Activated B cell treated with CpG ODN at 0.5 μM for 24 hours (primary cell): ENCODE measurements around the gene PTTG1. TPM values are rescaled to one million over a fixed set of nuclear protein-coding genes. Genes with fewer than 3 reads are reported as not detected.
"Not testable (repeated sequence)": the region's sequence is repeated elsewhere in the genome, so short reads cannot be mapped to it uniquely, and the experiment has no call there.

Experiments used
- ATAC-seq: fragments of 200-7000 bp; cut with Tn5 transposase; one replicate; pipeline ENCODE4 v1.10.0; 2021; ENCODE audit warnings: low read depth, mild to moderate bottlenecking, moderate library complexity
- CTCF ChIA-PET: fragments of 350-600 bp; sonication (Branson Sonifier 250); formaldehyde crosslinking; loops from one replicate; lab custom pipeline; 2021; ENCODE audit warnings: antibody characterized with exemption; lab: Charles Lee
- POLR2A ChIA-PET: fragments of 350-600 bp; sonication (Branson Sonifier 250); formaldehyde crosslinking; loops from one replicate; lab custom pipeline; 2021; ENCODE audit warnings: antibody characterized with exemption; lab: Charles Lee
- DNase-seq: peaks from one replicate; pipeline ENCODE4 v3.0.0; 2022
- H3K27ac Mint-ChIP-seq: one replicate; pipeline ENCODE4 v1.8.0; 2020; ENCODE audit warnings: mixed read lengths
- H3K27me3 Mint-ChIP-seq: one replicate; pipeline ENCODE4 v1.8.0; 2021; ENCODE audit warnings: mixed read lengths
- H3K36me3 Mint-ChIP-seq: one replicate; pipeline ENCODE4 v1.8.0; 2021; ENCODE audit warnings: low read depth, mixed read lengths
- H3K4me1 Mint-ChIP-seq: one replicate; pipeline ENCODE4 v1.8.0; 2021; ENCODE audit warnings: mixed read lengths
- H3K4me3 Mint-ChIP-seq: one replicate; pipeline ENCODE4 v1.8.0; 2020; ENCODE audit warnings: mild to moderate bottlenecking, mixed read lengths
- H3K9me3 Mint-ChIP-seq: one replicate; pipeline ENCODE4 v1.8.0; 2020; ENCODE audit warnings: mixed read lengths
- CTCF ChIP-seq: fragments of 200-600 bp; IDR thresholded peaks from one replicate; pipeline ENCODE4 v1.8.0; 2022; ENCODE audit warnings: antibody characterized with exemption, mild to moderate bottlenecking
- intact Hi-C: fragments of 100-400 bp; cut with micrococcal nuclease; formaldehyde crosslinking; loops from one replicate; pipeline ENCODE4 v1.15.1; 2024
- total RNA-seq: library from RNA; stranded (reverse); gene quantifications from 2 replicates; pipeline ENCODE4 v1.2.3, GENCODE V29; 2022

Gene PTTG1
- total RNA-seq, 1 donor from 2014 or later, result 16.8 TPM

- peaks cover 3% of the 10 kb centered on the region for H3K36me3 Mint-ChIP-seq
- ATAC-seq (peak; percentile 72), DNase-seq (peak; percentile 59)
- H3K27ac Mint-ChIP-seq, result peak overlapping the region; percentile 3
- CTCF ChIA-PET, result interaction anchor here (1.8 kb wide), 1 partner anchor 15 kb away, joined by 6 read pairs; the partner anchor contains the start of gene SLU7
- H3K27me3 Mint-ChIP-seq, result no peaks in the 10 kb centered on the region
- POLR2A ChIA-PET, result interaction anchor here (0.6 to 2.6 kb wide), 5 partner anchors 12 to 246 kb away, joined by 3 to 16 read pairs (median 5); partner anchors contain the start of genes PTTG1 and SLU7
- no peak for TF ChIP-seq CTCF
- H3K4me1 Mint-ChIP-seq, result peaks cover 62% of the 10 kb centered on the region
- intact Hi-C loops, result loop anchor here (1.0 to 10.0 kb wide), 2 partner anchors 15 to 271 kb away; partner anchors contain the start of gene SLU7
- peak overlapping the region; percentile 48 for H3K4me3 Mint-ChIP-seq
- no peaks in the 10 kb centered on the region for H3K9me3 Mint-ChIP-seq
These were observed 12.4 kb downstream of the PTTG1 start for GRCh38 chr5:160434022-160434531.

- no peak overlapping the region for H3K27ac Mint-ChIP-seq
- H3K9me3 Mint-ChIP-seq, result no peaks in the 10 kb centered on the region
- DNase-seq (no peak), ATAC-seq (no peak)
- H3K27me3 Mint-ChIP-seq, result no peaks in the 10 kb centered on the region
- no peak overlapping the region for H3K4me3 Mint-ChIP-seq
- ChIA-PET CTCF (interaction anchor here (1.2 kb wide), 1 partner anchor 74 kb away, joined by 4 read pairs; no protein-coding TSS in a partner anchor), POLR2A (interaction anchor here (0.6 to 1.4 kb wide), 2 partner anchors 32 to 421 kb away, joined by 3 read pairs; no protein-coding TSS in a partner anchor)
- H3K4me1 Mint-ChIP-seq, result peaks cover 70% of the 10 kb centered on the region
- intact Hi-C loops, result loop anchor here (5.0 to 10.0 kb wide), 3 partner anchors 269 to 1112 kb away; partner anchors contain the start of gene GABRB2
- no peak for TF ChIP-seq CTCF
- H3K36me3 Mint-ChIP-seq, result no peaks in the 10 kb centered on the region
These were observed 13.9 kb downstream of the PTTG1 start for GRCh38 chr5:160435532-160435931.

GRCh38 chr5:160436017-160436416, 14.4 kb downstream of the PTTG1 start:
- H3K4me3 Mint-ChIP-seq, result no peak overlapping the region
- no peaks in the 10 kb centered on the region for H3K9me3 Mint-ChIP-seq
- H3K27me3 Mint-ChIP-seq, result no peaks in the 10 kb centered on the region
- ATAC-seq (no peak), DNase-seq (no peak)
- ChIA-PET POLR2A (interaction anchor here (1.4 kb wide), 1 partner anchor 32 kb away, joined by 3 read pairs; no protein-coding TSS in a partner anchor), CTCF (interaction anchor here (0.8 to 1.2 kb wide), 2 partner anchors 31 to 74 kb away, joined by 3 to 4 read pairs; no protein-coding TSS in a partner anchor)
- H3K36me3 Mint-ChIP-seq, result no peaks in the 10 kb centered on the region
- no peak for TF ChIP-seq CTCF
- intact Hi-C loops, result loop anchor here (5.0 to 10.0 kb wide), 3 partner anchors 269 to 1111 kb away; partner anchors contain the start of gene GABRB2
- no peak overlapping the region for H3K27ac Mint-ChIP-seq
- H3K4me1 Mint-ChIP-seq, result peaks cover 70% of the 10 kb centered on the region

GRCh38 chr5:160436661-160437060, 15.0 kb downstream of the PTTG1 start:
- H3K27ac Mint-ChIP-seq, result peak overlapping the region; percentile 9
- not testable (repeated sequence) for ATAC-seq, H3K27me3 Mint-ChIP-seq, H3K36me3 Mint-ChIP-seq, DNase-seq, H3K9me3 Mint-ChIP-seq, H3K4me3 Mint-ChIP-seq
- POLR2A ChIA-PET, result interaction anchor here (7.7 kb wide), 1 partner anchor 33 kb away, joined by 154 read pairs; no protein-coding TSS in a partner anchor
- H3K4me1 Mint-ChIP-seq, result peaks cover 73% of the 10 kb centered on the region
- intact Hi-C loops, result loop anchor here (5.0 to 10.0 kb wide), 3 partner anchors 268 to 1111 kb away; partner anchors contain the start of gene GABRB2
- CTCF ChIA-PET, result interaction anchor here (0.8 to 6.6 kb wide), 3 partner anchors 30 to 71 kb away, joined by 3 to 132 read pairs (median 128); no protein-coding TSS in a partner anchor

GRCh38 chr5:160437271-160437670, 15.6 kb downstream of the PTTG1 start:
- Mint-ChIP-seq H3K4me3 (no peak overlapping the region), H3K27ac (peak overlapping the region; percentile 47), H3K27me3 (no peaks in the 10 kb centered on the region), H3K36me3 (no peaks in the 10 kb centered on the region), H3K9me3 (no peaks in the 10 kb centered on the region), H3K4me1 (peaks cover 69% of the 10 kb centered on the region)
- ChIA-PET CTCF (interaction anchor here (1.4 to 6.6 kb wide), 10 partner anchors 10 to 71 kb away, joined by 7 to 132 read pairs (median 22); partner anchors contain the start of genes PTTG1 and SLU7), POLR2A (interaction anchor here (0.6 to 7.7 kb wide), 2 partner anchors 32 to 427 kb away, joined by 3 to 154 read pairs; no protein-coding TSS in a partner anchor)
- intact Hi-C loops, result loop anchor here (5.0 to 10.0 kb wide), 3 partner anchors 268 to 1110 kb away; partner anchors contain the start of gene GABRB2
- no peak for ATAC-seq
- DNase-seq, result no peak
- no peak for TF ChIP-seq CTCF
